Gastroesophageal sphincter (tissue), 4 donors: ENCODE data around the gene ZBTB34. TPM values are rescaled to one million over a fixed set of nuclear protein-coding genes. Genes with fewer than 3 reads are reported as not detected.

ENCODE experiments used
- ATAC-seq: fragments of 150-250 bp; one replicate; pipeline ENCODE4 v1.9.1; 2016; ENCODE audit warnings: mild to moderate bottlenecking, moderate library complexity
- H3K27ac ChIP-seq, 4 donors: fragments of 200-600 bp; sonication (generic) in 3 of 4; 1 replicate in 3 of 4; 2 replicates in 1 of 4; pipeline ENCODE4 v1.5.1; 2016 to 2019
- H3K27me3 ChIP-seq: fragments of 200-600 bp; sonication (generic); one replicate; pipeline ENCODE4 v1.5.1; 2019
- H3K36me3 ChIP-seq, 2 donors: fragments of 200-600 bp; sonication (generic); one replicate each; pipeline ENCODE4 v1.5.1; 2019; ENCODE audit warnings: control low read depth in 1 of 2
- H3K4me1 ChIP-seq, 3 donors: fragments of 200-600 bp; sonication (generic); 1 replicate in 2 of 3; 2 replicates in 1 of 3; pipeline ENCODE4 v1.5.1; 2016 to 2019; ENCODE audit warnings: control low read depth in 2 of 3
- H3K4me3 ChIP-seq, 2 donors: fragments of 200-600 bp; sonication (generic); one replicate each; pipeline ENCODE4 v1.5.1; 2019; ENCODE audit warnings: mild to moderate bottlenecking in 1 of 2, moderate library complexity in 1 of 2
- H3K9me3 ChIP-seq, 3 donors: fragments of 200-600 bp; sonication (generic); one replicate each; pipeline ENCODE4 v1.5.1; 2017 to 2019; ENCODE audit warnings: control low read depth in 2 of 3
- EP300 ChIP-seq: sonication (generic); formaldehyde crosslinking; IDR thresholded peaks from one replicate; pipeline ENCODE4 v1.6.1; 2017; ENCODE audit warnings: antibody characterized with exemption, mild to moderate bottlenecking
- POLR2A ChIP-seq, 2 donors: fragments of 450-650 bp; IDR thresholded peaks; one replicate each; pipeline ENCODE4 v1.6.1; 2017; ENCODE audit warnings: antibody characterized with exemption in 2 of 2, mild to moderate bottlenecking in 2 of 2, moderate library complexity in 1 of 2
- POLR2AphosphoS5 ChIP-seq: sonication (generic); formaldehyde crosslinking; IDR thresholded peaks from one replicate; pipeline ENCODE4 v1.6.1; 2017; ENCODE audit warnings: antibody characterized with exemption
- WGBS, 2 donors: methylation state at CpG; one replicate each; pipeline ENCODE4 v1.1.5; 2018; ENCODE audit warnings: low coverage in 1 of 2; 5-methylcytosine and 5-hydroxymethylcytosine counted together
- total RNA-seq, 4 donors: library from RNA; depleted of rRNA; stranded (reverse); fragments of >200 nt; gene quantifications; one replicate each; pipeline ENCODE4 v1.1.0, GENCODE V29; 2016
- TF ChIP-seq, protein P1 (sequence below), 4 experiments: fragments of 200-600 bp in 2 of 4; fragments of 450-650 bp in 2 of 4; sonication (generic) in 1 of 4; IDR thresholded peaks; one replicate each; pipeline ENCODE4 v1.5.1; 2017 to 2019; ENCODE audit warnings: antibody characterized with exemption in 4 of 4, mild to moderate bottlenecking in 2 of 4, moderate library complexity in 2 of 4

Gene ZBTB34
- total RNA-seq, 4 donors from 2014 or later: 11.0 to 14.2 (median 13.5) TPM

DNA sequence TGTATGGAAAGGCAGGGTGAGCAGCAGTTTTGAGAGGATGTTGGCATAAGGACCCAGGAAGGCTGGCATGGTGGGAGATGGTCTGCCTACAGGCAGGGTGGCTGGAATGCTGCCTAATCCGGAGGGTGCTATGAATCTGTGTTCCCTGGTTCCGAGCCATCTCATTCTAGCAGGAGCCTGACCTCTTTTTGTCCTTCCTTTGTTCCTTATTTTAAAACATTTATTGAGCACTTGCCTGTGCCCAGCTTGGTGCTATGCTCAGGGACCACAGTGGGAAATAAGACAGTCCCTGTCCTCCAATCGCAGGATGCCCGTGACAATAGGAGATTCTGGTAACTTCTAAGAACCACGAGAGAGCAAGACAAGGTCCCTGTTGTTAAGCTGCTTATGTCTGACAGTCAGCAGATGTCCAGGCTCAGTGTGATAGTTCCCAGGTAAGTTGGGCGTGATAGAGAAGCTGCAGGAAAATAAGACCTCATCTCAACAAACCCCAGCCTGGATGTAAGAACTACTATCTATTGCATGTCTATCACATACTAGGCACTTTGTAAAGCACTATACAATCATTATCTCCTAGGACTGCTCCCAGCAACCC, 9.1 kb upstream of the ZBTB34 start:
- no peak for ATAC-seq
- 27 to 100% methylated on average over 1 to 3 of the region's 6 CpGs for WGBS, 2 donors
- Histone ChIP-seq H3K27me3 (peaks cover 12% of the 10 kb centered on the region), H3K4me3 (no peak overlapping the region), H3K36me3 (no peaks in the 10 kb centered on the region), H3K9me3 (no peaks in the 10 kb centered on the region), H3K4me1 (no peaks in the 10 kb centered on the region), H3K27ac (no peak overlapping the region)
- TF ChIP-seq POLR2A (IDR thresholded peaks at IDR 0.05): no peak

DNA sequence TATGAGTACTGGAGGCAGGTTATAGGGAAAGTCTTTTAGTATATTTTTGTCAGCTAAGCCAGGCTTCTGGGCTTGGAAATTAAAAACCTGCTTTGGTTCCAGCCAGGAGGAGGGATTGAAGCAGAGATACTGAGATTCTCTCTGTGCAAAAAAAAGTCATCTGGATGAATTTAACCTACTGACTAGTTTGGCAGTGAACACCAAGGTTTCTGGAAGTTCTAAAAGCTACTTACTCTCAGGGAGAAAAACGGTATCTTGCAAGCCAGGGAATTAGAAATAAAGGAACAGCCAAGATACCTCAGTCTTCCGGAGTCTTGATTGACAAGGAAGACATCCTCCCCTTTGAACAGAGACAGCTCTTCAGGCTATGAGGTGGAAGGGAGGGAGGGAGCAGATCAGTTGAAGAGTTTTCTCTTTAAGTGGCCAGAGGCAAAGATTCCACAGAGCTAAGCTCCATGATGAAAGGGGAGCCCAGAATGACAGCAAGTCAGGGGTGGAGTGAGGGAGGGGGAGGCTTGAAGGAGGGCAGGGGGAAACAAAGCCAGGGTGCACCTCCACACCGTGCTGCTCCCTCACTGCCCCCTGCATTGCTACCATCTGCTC, 8.3 kb upstream of the ZBTB34 start:
- no peak overlapping the region for H3K4me3 ChIP-seq
- ATAC-seq: no peak
- 52 to 60% methylated on average over 2 to 3 of the region's 3 CpGs for WGBS, 2 donors
- H3K27me3 ChIP-seq: peaks cover 12% of the 10 kb centered on the region
- H3K9me3 ChIP-seq: no peaks in the 10 kb centered on the region
- no peaks in the 10 kb centered on the region for H3K36me3 ChIP-seq
- no peak overlapping the region for H3K27ac ChIP-seq
- TF ChIP-seq POLR2A (IDR thresholded peaks at IDR 0.05): no peak
- H3K4me1 ChIP-seq: no peaks in the 10 kb centered on the region

DNA sequence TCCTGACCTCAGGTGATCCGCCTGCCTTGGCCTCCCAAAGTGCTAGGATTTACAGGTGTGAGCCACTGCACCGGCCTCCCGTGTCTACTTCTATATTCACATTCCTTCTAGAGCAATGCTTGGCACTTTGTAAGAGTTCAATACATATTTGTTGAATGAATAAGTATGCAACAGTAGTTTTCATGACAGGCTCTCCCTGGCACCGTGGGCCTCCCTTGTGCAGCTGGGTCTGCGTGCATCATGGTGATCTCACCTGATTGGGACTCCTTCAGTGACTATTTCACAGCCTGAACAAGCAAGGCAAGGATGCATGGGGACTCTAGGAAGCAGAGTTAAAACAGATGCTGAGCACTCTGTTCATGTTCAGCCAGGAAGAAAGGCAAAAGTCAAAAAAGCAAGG, 6.8 kb upstream of the ZBTB34 start:
- no peaks in the 10 kb centered on the region for H3K36me3 ChIP-seq
- TF ChIP-seq, protein P1, sequence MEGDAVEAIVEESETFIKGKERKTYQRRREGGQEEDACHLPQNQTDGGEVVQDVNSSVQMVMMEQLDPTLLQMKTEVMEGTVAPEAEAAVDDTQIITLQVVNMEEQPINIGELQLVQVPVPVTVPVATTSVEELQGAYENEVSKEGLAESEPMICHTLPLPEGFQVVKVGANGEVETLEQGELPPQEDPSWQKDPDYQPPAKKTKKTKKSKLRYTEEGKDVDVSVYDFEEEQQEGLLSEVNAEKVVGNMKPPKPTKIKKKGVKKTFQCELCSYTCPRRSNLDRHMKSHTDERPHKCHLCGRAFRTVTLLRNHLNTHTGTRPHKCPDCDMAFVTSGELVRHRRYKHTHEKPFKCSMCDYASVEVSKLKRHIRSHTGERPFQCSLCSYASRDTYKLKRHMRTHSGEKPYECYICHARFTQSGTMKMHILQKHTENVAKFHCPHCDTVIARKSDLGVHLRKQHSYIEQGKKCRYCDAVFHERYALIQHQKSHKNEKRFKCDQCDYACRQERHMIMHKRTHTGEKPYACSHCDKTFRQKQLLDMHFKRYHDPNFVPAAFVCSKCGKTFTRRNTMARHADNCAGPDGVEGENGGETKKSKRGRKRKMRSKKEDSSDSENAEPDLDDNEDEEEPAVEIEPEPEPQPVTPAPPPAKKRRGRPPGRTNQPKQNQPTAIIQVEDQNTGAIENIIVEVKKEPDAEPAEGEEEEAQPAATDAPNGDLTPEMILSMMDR (IDR thresholded peaks at IDR 0.05): no peak
- TF ChIP-seq EP300 (no peak), POLR2AphosphoS5 (no peak), POLR2A (IDR thresholded peaks at IDR 0.05) (no peak)
- H3K27ac ChIP-seq: no peak overlapping the region
- H3K9me3 ChIP-seq: no peaks in the 10 kb centered on the region
- no peaks in the 10 kb centered on the region for H3K4me1 ChIP-seq
- no peak overlapping the region for H3K4me3 ChIP-seq
- no peak for ATAC-seq
- peaks cover 12% of the 10 kb centered on the region for H3K27me3 ChIP-seq
- WGBS, 2 donors: 82% methylated on average over 3 of the region's 5 CpGs; no CpG with 5 or more reads in 1 of the 2 donors

DNA sequence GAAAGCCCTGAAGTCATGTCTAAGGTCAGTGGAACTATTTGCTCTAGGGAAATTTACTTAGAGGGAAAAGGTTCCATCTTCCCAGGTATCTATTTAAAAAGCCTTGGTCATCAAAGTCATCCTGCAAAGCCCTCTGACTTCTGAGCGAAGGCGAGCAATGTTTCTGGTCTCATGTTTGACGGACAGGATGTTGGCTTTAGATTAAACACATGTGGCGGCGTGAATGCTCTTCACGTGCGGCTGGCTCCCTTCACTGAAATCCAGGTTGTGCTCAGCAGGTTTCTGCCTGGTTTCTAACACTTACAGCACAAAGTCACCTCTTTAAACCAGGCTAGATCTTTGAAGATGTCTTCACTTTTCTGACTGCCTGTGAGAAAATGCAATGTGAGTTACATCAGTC, 5.7 kb upstream of the ZBTB34 start:
- Histone ChIP-seq H3K27me3 (peaks cover 12% of the 10 kb centered on the region), H3K36me3 (no peaks in the 10 kb centered on the region), H3K4me1 (peaks cover 0 to 4% (median 1%) of the 10 kb centered on the region in 3 donors), H3K27ac (no peak overlapping the region), H3K9me3 (no peaks in the 10 kb centered on the region), H3K4me3 (no peak overlapping the region)
- TF ChIP-seq EP300 (no peak), POLR2AphosphoS5 (no peak), POLR2A (IDR thresholded peaks at IDR 0.05) (no peak)
- TF ChIP-seq, protein P1 (IDR thresholded peaks at IDR 0.05): no peak
- WGBS, 2 donors: 29 to 51% methylated on average over 6 to 7 of the region's 7 CpGs
- ATAC-seq: no peak

DNA sequence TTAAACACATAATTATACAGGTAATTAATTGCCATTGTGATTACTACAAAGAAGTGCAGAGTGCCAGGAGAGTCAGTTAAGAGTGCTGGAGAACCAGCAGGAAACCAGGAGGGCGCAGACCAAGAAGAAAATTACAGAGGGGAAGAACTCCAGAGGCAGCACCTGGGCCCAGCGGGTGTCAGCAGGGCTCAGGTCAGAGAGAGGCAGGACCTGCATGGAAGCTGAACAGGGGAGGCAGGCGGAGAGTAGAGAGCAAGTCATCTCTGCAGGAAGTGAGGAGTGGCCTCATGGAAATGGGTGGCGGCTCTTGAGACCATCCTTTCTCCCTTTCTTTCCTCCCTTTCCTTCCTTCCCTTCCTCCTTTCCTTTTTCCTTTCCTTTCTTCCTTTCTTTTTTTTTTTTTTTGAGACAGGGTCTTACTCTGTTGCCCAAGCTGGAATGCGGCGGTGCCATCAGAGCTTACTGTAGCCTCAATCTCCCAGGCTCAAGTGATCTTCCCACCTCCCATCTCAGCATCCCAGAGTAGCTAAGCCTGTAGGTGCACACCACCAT, 4.0 kb upstream of the ZBTB34 start:
- ATAC-seq: no peak
- WGBS, 2 donors: 73 to 90% methylated on average over 2 to 6 of the region's 6 CpGs

More for the DNA sequence above, 4.0 kb upstream of the ZBTB34 start:
- TF ChIP-seq, protein P1 (IDR thresholded peaks at IDR 0.05): no peak
- no peak for TF ChIP-seq EP300
- TF ChIP-seq POLR2AphosphoS5: no peak
- TF ChIP-seq POLR2A (IDR thresholded peaks at IDR 0.05): no peak
- H3K36me3 ChIP-seq: no peaks in the 10 kb centered on the region
- H3K27ac ChIP-seq: no peak overlapping the region
- no peaks in the 10 kb centered on the region for H3K9me3 ChIP-seq
- no peak overlapping the region for H3K4me3 ChIP-seq
- H3K4me1 ChIP-seq: peaks cover 0 to 12% (median 4%) of the 10 kb centered on the region in 3 donors
- peaks cover 12% of the 10 kb centered on the region for H3K27me3 ChIP-seq
